Jurkat, Clone E6-1 (cell line): ENCODE results near the gene AP3B1.
"Not testable (repeated sequence)": the region's sequence is repeated elsewhere in the genome, so short reads cannot be mapped to it uniquely, and the experiment has no call there.

Experiments
- DNase-seq: peaks from one replicate; pipeline ENCODE4 v3.0.0-alpha.2; 2011; ENCODE audit warnings: low read depth, low spot score
- H3K4me3 ChIP-seq: 2 replicates; pipeline ENCODE4 v1.5.1; 2011; ENCODE audit warnings: mild to moderate bottlenecking, low read length, control low read depth, moderate library complexity

The AP3B1 gene

DNA sequence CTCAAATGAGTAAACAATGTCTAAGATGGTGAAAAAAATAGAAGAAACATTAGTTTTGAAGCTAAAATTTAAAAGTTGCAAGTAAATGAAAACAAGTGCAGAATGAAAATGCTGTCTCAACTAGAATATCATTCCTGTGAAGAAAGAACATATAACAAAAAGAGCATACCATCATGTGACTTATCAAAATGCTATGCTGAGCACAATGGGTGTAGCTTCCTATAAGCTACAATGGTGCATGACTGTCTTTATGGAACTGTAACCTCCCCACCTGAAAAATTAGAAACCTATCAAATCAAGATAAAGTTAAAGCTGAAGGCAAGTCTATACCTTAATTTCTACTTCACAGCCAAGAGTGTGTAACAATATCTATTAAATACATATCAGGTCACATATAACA is 192.0 kb downstream of the AP3B1 start:
- H3K4me3 ChIP-seq, result no peak overlapping the region
- DNase-seq, result no peak

DNA sequence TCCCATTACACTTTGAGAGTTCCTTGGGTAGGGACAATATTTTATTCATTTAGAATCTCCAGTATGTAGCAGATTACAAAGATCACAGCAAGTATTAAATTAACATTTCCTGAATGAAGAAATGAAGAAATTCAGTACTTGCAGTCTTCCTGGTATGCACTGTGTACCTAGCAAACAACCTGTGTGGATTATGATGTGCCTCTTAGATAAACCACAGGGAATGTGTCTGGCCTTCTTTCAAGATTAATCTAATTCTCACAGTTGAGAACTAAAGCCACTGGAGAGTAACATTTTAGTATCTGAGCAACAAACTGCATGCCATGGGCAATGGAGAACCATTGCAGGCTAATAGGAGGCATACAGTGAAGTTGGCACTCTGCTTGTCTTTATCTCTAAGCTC is 199.4 kb downstream of the AP3B1 start:
- no peak overlapping the region for H3K4me3 ChIP-seq
- no peak for DNase-seq

DNA sequence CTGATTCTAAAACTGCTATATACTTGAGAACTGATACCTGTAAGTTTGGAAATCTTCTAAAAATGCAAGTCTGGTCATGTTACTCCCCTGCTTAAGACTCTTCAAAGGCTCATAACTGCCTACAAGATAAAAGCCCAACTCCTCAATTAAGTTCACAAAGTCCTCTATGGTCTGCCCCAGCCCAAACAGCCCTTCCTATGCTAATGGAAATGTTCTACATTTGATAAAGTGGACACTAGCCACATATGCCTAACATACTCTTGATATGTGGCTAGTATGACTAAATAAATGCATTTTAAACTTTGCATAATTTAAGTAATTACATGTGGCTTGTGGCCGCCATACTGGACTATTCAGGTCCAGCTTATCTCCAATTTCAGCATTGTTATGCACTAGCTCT is 204.5 kb downstream of the AP3B1 start:
- DNase-seq, result no peak
- no peak overlapping the region for H3K4me3 ChIP-seq

DNA sequence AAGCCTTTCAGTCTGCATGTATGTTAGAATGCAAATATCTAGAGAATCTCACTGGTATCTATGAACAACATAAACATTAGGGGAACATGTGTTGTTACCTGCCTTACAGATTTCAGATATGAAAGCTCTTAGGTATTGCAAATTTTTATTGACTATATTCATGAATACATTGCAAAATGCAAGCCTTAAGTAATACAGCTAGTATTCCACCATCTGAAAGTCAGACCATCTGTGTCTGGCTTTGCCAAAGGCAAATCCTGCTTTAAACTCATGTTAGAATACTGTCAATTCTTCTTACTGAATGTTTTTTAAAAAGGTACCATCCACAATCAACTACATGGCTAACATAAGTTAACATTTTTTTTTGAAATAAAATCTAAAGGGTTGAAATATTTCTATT is 215.6 kb downstream of the AP3B1 start:
- no peak for DNase-seq
- H3K4me3 ChIP-seq, result no peak overlapping the region

DNA sequence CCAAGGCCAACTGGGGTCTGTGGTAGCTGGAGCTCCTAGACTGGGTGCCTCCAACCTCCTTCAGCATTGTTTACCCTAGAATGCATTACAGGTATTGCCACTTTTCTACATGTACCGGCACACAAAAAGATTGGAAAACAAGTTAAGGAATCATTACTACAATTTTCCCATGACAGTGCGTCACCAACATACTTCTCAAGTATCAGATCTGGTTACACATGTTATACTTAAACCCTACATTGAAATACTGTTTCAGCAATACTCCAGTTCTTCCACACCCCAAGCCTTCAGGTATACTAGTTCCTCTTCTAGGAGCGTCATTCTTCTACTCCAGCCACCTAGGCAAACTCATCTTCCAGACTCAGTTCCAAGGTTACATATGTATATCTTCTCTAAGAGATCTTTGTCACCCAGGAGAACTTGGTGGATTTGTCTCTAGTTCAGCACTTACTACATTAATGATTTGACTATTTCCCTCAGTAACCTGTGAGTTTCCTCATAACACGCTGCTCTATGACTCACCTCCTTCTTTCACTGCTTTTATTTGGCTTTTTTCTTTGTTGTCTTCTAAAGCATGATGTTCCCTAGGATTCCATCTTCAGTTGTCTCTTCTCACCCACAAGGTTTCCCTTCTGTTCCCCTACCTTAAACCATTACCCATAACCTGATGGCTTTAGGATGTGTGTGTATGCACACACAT is 217.0 kb downstream of the AP3B1 start:
- DNase-seq, result no peak
- H3K4me3 ChIP-seq, result no peak overlapping the region

DNA sequence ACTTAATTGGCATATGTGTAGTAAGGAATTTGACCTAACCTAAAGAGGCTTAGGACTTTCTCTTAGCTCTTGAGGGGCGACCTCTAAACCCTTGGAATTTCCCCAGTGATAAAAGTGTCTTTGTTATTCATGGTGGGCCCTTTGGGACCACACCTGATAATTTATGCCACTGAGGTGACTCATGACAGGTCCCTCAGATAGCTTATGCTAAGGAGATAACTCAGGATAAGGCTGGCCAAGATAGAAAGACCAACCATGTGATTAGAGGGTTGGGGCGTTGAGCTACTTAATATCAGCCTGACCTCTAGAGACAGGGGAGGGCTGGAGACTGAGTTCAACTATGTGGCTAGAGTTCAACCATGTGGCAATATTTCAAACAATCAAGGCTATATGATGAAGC is 218.1 kb downstream of the AP3B1 start:
- DNase-seq, result no peak
- H3K4me3 ChIP-seq, result no peak overlapping the region

DNA sequence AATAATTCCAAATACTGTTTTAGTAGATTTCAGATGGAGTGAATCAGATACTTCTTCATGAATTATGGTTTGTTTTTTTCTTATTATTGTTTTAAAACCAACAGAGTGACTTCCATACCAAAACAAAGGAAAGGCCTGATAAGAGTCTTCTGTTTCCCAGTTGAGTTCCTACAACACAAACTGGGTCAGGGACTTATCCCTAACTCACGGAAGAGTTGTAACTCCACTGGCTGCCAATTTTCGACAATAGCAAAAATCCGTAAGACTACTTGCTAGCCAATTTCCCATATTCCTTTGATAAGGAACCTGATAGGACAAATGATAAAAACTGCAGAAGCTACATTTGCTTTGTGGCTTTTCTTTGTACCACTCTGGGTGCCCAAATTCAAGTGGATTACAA is 219.2 kb downstream of the AP3B1 start:
- DNase-seq, result no peak
- H3K4me3 ChIP-seq, result no peak overlapping the region

DNA sequence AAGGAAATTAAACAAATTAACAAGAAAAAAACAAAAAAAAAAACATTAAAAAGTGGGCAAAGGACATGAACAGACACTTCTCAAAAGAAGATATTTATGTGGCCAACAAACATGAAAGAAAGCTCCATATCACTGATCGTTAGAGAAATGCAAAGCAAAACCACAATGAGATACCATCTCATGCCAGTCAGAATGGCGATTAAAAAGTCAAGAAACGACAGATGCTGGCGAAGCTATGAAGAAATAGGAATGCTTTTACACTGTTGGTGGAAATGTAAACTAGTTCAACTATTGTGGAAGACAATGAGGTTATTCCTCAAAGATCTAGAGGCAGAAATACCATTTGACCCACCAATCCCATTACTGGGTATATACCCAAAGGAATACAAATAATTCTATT is 223.8 kb downstream of the AP3B1 start:
- DNase-seq, H3K4me3 ChIP-seq: not testable (repeated sequence)

DNA sequence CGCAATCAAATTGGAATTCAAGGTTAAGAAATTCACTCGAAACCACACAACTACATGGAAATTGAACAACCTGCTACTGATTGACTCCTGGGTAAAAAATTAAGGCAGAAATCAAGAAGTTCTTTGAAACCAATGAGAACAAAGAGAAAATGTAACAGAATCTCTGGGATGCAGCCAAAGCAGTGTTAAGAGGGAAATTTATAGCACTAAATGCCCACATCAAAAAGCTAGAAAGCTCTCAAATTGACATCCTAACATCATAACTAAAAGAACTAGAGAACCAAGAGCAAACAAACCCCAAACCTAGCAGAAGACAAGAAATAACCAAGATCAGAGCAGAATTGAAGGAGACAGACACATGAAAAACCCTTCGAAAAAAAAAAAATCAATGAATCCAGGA is 226.9 kb downstream of the AP3B1 start:
- H3K4me3 ChIP-seq, DNase-seq: not testable (repeated sequence)

DNA sequence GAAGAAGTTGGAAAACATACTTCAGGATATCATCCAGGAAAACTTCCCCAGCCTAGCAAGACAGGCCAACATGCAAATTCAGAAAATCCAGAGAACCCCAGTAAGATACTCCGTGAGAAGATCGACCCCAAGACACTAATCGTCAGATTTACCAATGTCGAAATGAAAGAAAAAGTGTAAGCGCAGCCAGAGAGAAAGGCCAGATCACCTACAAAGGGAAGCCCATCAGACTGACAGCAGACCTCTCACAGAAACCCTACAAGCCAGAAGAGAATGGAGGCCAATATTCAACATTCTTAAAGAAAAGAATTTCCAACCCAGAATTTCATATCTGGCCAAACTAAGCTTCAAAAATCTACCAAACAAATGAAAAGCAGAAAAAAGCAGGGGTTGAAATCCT is 227.8 kb downstream of the AP3B1 start:
- not testable (repeated sequence) for DNase-seq, H3K4me3 ChIP-seq

DNA sequence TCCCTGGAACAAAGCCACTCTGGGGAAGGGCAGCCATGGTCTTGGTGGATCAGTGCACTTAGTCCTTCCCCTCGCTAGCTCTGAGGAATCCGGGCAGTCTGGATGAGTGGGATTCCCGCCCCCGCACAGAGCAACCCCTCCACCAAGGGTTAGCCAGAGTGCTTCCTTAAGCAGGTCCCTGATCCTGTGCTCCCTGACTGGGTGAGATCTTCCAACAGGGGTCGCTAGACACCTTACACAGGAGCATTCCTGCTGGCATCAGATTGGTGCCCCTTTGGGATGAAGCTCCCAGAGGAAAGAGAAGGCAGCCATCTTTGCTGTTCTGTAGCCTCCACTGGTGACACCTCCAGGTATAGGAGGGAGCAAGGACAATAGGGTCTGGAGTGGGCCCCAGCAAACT is 228.8 kb downstream of the AP3B1 start:
- DNase-seq, result no peak
- no peak overlapping the region for H3K4me3 ChIP-seq

DNA sequence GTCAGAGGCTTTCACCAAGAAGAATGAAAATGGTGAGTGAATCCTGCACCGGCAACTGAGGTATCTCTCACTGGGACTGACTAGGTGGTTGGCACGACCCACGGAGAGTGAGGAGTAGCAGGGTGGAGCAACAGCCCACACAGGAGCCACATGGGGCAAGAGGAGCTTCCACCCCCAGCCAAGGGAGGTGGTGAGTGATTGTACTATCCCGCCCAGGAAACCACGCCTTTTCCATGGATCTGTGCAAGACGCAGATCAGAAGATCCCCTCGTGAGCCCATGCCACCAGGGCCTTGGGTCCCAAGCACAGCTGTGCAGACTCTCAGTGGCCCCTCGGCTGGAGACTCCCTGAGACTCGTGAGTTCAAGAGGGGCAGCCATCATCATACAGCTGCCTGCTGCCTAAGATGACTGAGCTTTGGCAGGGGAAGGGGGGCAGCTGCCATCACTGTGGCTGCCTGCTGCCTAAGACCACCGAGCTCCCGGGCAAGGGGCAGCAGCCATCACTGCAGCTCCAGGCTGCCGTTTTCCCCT is 229.5 kb downstream of the AP3B1 start:
- no peak for DNase-seq
- no peak overlapping the region for H3K4me3 ChIP-seq

DNA sequence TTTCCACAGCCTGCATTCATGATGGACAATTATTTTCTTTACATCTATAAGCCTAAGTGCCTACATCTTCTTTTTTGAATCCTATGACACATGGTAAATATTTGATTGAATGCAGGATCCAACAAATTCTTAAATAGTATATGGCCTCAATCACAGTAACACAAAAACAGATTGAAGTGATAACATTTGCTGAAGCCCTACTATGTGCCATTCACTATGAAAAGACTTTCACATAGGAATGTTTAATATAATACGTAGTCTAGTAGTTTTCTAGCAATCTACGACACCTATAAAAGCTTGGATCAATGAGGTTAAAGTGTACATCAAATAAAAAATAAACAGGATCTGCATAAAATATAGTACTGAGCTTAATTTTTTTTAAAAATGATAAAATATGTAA is 231.0 kb downstream of the AP3B1 start:
- H3K4me3 ChIP-seq, result no peak overlapping the region
- no peak for DNase-seq

DNA sequence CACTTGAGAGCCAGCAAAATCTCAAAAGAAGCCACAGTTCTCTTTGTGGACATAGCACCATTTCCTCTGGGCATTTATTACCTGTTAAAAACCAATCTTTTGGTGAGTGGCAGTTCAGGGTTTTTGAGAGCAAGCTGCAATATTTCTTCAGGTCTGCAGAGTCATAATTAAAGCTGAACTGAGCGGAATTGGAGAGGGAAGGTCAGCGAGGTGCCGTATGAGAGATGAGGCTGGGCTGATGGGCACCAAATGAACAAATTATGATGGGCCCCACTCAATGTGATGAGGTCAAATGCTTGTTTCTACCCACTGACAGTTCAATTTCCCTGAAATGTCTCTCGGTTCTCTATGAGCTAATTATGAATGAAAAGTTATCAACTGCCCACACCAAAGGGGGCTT is 231.9 kb downstream of the AP3B1 start:
- no peak overlapping the region for H3K4me3 ChIP-seq
- DNase-seq, result no peak

DNA sequence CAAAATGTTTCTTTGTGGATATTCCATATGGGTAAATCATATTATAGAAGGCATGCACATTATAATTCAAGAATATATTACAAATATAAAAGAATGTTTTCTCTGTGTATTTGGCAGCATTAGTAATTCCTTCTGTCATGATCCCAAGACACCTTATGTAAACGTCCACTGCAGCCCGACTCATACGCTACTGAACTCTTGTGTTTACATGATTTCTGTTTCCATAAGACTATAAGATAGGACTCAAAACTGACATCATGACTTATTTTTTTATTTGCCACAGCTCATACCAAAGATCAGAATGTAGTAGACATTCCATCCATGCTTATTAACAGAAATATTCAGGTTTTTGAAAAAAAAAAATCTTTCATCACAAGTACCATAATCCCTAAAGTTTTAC is 234.1 kb downstream of the AP3B1 start:
- no peak overlapping the region for H3K4me3 ChIP-seq
- DNase-seq, result no peak

DNA sequence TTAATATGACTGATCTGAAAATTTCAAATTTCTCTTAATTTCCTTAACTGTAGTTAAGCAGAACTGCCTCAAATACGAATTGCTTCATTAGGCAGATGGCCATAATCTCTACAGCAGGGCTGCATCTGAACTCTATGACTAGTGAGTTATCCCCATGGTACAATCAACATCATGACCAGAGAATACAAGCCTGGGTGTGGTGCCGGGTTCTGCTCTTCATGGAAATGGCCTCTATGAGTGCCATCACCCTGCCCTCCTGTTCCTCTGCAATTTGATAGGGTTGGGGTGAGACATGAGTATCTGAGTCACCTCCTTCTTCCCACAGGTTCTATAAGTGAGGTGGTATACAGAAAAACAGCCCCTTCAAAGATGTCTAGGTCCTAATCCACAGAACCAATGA is 235.9 kb downstream of the AP3B1 start:
- no peak for DNase-seq
- H3K4me3 ChIP-seq, result no peak overlapping the region

DNA sequence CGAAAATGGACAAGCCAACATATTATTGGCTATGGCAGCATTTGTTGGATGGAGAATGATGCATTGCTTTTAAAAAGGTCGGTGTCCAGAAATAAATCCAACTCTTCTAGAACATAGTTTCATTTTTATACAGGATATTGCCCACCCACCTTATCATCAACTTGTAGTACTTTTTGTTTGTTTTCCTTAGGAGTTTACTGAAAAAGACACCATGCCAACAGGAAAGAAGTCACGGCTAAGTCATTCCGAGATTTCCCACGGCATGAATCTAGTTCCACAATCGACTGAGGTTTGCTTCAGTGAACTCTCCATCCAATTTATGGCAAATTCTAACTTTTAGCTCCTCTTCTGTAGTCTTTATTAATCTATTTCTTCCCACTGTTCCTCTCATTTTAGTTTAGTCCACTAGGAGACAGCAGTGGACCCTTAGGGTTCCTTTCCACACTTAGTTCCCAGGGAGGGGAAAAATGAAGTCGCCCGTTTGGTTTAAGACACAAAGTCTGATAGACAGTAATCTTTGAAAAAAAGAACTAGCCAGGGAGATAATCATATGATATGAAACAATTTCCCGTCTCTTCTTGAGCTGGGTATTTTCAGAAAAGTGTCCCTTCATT is 237.5 kb downstream of the AP3B1 start:
- DNase-seq, result no peak
- no peak overlapping the region for H3K4me3 ChIP-seq

DNA sequence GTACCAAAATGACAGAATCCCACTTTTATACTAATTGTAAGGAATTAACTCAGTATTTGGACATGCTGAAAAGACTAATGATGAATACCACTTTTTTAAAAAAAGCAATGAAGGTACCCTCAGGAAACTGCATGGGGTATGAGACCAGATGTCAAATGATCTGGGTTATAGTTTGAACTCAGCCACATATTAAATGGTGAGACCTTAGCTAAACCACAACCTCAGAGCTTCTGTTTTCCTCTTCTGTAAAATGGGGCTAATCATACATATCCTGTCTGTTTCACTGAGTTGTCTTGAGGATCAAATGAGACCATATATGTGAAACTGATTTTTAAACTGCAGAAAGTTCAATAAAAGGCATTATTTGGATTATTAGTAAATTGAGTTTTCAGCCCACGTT is 238.4 kb downstream of the AP3B1 start:
- no peak overlapping the region for H3K4me3 ChIP-seq
- peak; percentile 43 for DNase-seq

DNA sequence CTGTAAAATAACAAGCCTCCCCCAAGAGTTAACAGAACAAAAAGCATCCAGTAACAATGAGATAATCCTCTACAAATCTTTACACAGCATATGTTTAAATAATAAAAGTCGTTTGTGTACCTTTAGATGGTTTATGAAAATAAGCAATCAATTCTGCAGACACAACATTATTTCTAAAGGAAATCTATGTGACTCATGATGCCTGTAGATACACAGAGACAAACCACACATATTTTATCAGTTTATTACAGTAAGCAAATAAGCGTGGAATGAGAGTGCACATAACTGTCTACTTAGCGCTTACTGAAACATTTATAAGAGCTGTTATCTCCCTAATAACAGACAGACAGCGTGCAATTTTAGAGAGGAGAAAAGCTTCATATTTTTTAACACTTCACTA is 243.6 kb downstream of the AP3B1 start:
- H3K4me3 ChIP-seq, result no peak overlapping the region
- DNase-seq, result no peak

DNA sequence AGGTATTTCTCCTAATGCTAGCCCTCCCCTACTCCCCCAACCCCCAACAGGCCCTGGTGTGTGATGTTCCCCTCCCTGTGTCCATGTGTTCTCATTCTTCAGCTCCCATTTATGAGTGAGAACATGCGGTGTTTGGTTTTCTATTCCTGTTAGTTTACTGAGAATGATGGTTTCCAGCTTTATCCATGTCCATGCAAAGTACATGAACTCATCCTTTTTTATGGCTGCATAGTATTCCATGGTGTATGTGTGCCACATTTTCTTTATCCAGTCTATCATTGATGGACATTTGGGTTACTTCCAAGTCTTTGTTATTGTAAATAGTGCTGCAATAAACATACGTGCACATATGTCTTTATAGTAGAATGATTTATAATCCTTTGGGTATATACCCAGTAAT is 247.7 kb downstream of the AP3B1 start:
- not testable (repeated sequence) for H3K4me3 ChIP-seq, DNase-seq

DNA sequence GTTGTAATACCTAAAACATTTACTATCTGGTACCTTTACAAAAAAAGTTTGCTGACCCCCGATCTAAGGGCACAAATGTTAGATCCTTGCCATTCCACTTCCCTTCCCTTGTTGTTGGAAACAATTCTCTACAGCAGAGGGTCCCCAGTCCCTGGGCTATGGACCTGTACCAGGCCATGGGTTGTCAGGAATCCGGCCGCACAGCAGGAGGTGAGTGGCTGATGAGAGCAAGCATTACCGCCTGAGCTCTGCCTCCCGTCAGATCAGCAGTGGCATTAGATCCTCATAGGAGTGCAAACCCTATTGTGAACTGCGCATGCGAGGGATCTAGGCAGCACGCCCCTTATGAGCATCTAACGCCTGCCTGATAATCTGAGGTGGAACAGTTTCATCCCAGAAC is 248.5 kb downstream of the AP3B1 start:
- H3K4me3 ChIP-seq, result no peak overlapping the region
- DNase-seq, result no peak
